Osteoblast (primary cell): ENCODE results near the gene SNX8. TPM values are rescaled to one million over a fixed set of nuclear protein-coding genes. Genes with fewer than 3 reads are reported as not detected.

Source experiments
- DNase-seq: peaks from one replicate; pipeline ENCODE4 v3.0.0; 2011; ENCODE audit warnings: low spot score, mixed read lengths; ENCODE audit not compliant: insufficient read length; ENCODE audit errors: missing footprints
- H2AFZ ChIP-seq: 2 replicates; pipeline ENCODE4 v1.6.0; 2011; ENCODE audit warnings: mild to moderate bottlenecking, low read length
- H3K27ac ChIP-seq: 2 replicates; pipeline ENCODE4 v1.5.1; 2011; ENCODE audit warnings: mild to moderate bottlenecking, low read depth, low read length, moderate library complexity
- H3K27me3 ChIP-seq: 2 replicates; pipeline ENCODE4 v1.6.0; 2012; ENCODE audit warnings: mild to moderate bottlenecking, control low read depth, inconsistent platforms, low read length, moderate library complexity; ENCODE audit not compliant: insufficient read depth
- H3K36me3 ChIP-seq: 2 replicates; pipeline ENCODE4 v1.5.1; 2011; ENCODE audit warnings: mild to moderate bottlenecking, low read length, control low read depth, moderate library complexity; ENCODE audit not compliant: insufficient read depth
- H3K4me1 ChIP-seq: 2 replicates; pipeline ENCODE4 v1.5.1; 2011; ENCODE audit warnings: mild to moderate bottlenecking, low read length, control low read depth, moderate library complexity; ENCODE audit not compliant: insufficient read depth
- H3K4me2 ChIP-seq: 2 replicates; pipeline ENCODE4 v1.6.0; 2011; ENCODE audit warnings: mild to moderate bottlenecking, low read length; ENCODE audit not compliant: insufficient read depth
- H3K4me3 ChIP-seq: fragments of 200-600 bp; sonication (generic); 3 replicates; pipeline ENCODE4 v1.5.1; 2012; ENCODE audit warnings: mild to moderate bottlenecking, low read length, inconsistent platforms; ENCODE audit not compliant: insufficient read depth
- H3K79me2 ChIP-seq: 2 replicates; pipeline ENCODE4 v1.6.0; 2012; ENCODE audit warnings: mild to moderate bottlenecking, low read length, control low read depth, inconsistent platforms; ENCODE audit not compliant: insufficient read depth
- H3K9me3 ChIP-seq: 2 replicates; pipeline ENCODE4 v1.5.1; 2011; ENCODE audit warnings: low read depth, low read length, control low read depth
- H4K20me1 ChIP-seq: 2 replicates; pipeline ENCODE4 v1.6.0; 2012; ENCODE audit warnings: mild to moderate bottlenecking, low read length, control low read depth; ENCODE audit not compliant: insufficient read depth
- total RNA-seq: library from RNA; depleted of rRNA; stranded (reverse); fragments of >200 nt; gene quantifications from 2 replicates; pipeline ENCODE4 v1.2.3, GENCODE V29; 2012
- TF ChIP-seq, protein P1 (sequence below): IDR thresholded peaks from 2 replicates; pipeline ENCODE4 v1.5.1; 2011; ENCODE audit warnings: mild to moderate bottlenecking, low read depth, low read length, moderate library complexity; ENCODE audit errors: extremely low read depth

The SNX8 gene, protein sequence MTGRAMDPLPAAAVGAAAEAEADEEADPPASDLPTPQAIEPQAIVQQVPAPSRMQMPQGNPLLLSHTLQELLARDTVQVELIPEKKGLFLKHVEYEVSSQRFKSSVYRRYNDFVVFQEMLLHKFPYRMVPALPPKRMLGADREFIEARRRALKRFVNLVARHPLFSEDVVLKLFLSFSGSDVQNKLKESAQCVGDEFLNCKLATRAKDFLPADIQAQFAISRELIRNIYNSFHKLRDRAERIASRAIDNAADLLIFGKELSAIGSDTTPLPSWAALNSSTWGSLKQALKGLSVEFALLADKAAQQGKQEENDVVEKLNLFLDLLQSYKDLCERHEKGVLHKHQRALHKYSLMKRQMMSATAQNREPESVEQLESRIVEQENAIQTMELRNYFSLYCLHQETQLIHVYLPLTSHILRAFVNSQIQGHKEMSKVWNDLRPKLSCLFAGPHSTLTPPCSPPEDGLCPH
- total RNA-seq: 16.3 and 25.0 TPM in 2 replicates

DNA sequence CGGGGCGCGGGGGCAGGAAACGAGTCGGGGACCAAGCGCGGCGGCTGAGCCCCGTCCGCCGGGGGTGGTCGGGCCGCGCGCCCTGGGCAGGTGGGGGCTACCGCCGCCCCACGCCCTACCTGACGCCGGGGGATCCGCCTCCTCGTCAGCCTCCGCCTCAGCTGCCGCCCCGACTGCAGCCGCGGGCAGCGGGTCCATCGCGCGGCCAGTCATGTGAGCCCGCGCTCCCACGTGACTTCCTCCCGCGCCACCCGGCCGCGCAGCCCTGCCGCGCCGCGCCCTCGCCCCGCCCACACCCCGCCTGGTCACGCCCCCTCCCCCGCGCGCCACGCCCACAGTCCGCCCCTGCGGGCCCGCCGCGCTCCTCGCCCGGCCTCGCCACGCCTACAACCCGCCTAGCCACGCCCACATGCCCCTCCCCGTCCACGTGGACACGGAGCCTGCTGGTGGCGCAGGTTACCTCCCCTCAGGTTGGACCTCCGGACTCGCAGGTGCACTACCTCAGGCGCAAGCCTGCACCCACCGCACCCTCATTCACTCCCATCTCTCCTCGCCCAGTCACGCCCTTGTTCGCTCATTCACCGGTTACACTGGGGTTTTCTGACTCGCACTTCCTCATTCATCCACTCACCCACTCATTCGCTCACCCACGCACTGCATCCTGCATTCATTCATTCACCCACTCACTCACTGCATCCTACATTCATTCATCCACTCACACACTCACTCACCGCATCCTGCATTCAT, at the start of gene SNX8:
SNX8 (minus strand) TSS at position 233 of the 747 bp plus-strand sequence; CDS start at position 213, 20 bp downstream.
- Histone ChIP-seq H3K27ac (peak within 1 kb of the TSS; percentile 50), H4K20me1 (no peaks in the 10 kb centered on the region)
- TF ChIP-seq, protein P1, sequence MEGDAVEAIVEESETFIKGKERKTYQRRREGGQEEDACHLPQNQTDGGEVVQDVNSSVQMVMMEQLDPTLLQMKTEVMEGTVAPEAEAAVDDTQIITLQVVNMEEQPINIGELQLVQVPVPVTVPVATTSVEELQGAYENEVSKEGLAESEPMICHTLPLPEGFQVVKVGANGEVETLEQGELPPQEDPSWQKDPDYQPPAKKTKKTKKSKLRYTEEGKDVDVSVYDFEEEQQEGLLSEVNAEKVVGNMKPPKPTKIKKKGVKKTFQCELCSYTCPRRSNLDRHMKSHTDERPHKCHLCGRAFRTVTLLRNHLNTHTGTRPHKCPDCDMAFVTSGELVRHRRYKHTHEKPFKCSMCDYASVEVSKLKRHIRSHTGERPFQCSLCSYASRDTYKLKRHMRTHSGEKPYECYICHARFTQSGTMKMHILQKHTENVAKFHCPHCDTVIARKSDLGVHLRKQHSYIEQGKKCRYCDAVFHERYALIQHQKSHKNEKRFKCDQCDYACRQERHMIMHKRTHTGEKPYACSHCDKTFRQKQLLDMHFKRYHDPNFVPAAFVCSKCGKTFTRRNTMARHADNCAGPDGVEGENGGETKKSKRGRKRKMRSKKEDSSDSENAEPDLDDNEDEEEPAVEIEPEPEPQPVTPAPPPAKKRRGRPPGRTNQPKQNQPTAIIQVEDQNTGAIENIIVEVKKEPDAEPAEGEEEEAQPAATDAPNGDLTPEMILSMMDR: no peak

DNA sequence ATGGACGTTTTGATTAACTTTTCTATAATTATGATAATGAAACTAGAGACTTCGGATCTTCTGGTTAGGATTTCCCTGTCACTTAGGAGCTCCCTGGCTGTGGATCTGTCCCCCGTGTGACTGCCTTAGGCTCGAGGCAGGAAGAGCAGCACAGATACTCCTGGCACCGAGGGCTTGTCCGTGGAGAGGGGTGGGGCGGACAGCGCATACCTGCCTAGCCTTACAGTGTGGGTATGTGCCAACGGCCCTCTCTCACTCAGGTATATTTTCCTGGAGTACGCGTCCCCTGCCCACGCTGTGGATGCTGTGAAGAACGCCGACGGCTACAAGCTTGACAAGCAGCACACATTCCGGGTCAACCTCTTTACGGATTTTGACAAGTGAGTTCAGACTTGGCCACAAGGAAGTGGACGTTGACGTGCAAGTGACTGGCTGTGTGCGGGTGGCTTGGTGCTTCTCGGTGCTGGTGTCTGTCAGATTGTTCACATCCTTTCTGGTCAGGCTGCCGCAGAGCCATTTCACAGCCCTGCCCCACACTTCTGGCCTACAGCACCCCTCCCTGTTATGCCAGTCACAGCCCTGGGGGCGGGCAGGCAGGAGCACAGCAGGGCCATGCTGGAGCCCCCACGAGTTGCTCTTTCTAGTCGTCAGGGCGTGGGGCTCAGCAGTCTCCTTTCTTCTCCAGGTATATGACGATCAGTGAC, 48.3 kb upstream of the SNX8 start:
- H3K4me3 ChIP-seq: no peak overlapping the region
- peaks cover 81% of the 10 kb centered on the region for H3K36me3 ChIP-seq
- H3K27me3 ChIP-seq: no peaks in the 10 kb centered on the region
- TF ChIP-seq, protein P1: no peak
- H4K20me1 ChIP-seq: peaks cover 41% of the 10 kb centered on the region
- H3K27ac ChIP-seq: no peak overlapping the region
- peaks cover 72% of the 10 kb centered on the region for H3K79me2 ChIP-seq
- no peak for DNase-seq
- H3K9me3 ChIP-seq: no peaks in the 10 kb centered on the region
- H2AFZ ChIP-seq: no peak overlapping the region
- no peak overlapping the region for H3K4me2 ChIP-seq
- H3K4me1 ChIP-seq: no peaks in the 10 kb centered on the region

More for the DNA sequence above, at the start of gene SNX8:
- peaks cover 44% of the 10 kb centered on the region for H3K79me2 ChIP-seq
- H3K9me3 ChIP-seq: no peaks in the 10 kb centered on the region
- peak within 1 kb of the TSS; percentile 78 for H2AFZ ChIP-seq
- no peaks in the 10 kb centered on the region for H3K36me3 ChIP-seq
- H3K4me3 ChIP-seq: peak within 1 kb of the TSS; percentile 78
- H3K27me3 ChIP-seq: no peaks in the 10 kb centered on the region
- H3K4me1 ChIP-seq: peaks cover 14% of the 10 kb centered on the region
- H3K4me2 ChIP-seq: peak within 1 kb of the TSS; percentile 86
- DNase-seq: peak; percentile 100

DNA sequence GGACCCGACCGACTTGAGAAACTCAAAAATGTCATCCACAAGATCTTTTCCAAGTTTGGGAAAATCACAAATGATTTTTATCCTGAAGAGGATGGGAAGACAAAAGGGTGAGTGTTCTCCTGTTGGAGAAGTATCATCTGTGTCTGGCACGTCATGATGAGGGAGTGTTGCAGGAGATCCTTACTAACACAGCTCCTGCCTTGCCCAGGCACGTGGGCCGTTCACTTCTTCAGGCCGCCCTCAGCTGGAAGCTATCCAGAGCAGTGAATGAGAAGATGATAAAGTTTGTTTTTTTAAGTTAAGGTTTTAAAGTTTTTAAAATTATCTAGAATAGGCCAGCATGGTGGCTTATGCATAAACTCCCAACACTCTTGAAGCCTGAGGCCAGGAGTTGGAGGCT, 46.6 kb upstream of the SNX8 start:
- Histone ChIP-seq H3K4me3 (no peak overlapping the region), H4K20me1 (peaks cover 56% of the 10 kb centered on the region), H3K4me1 (peaks cover 16% of the 10 kb centered on the region), H3K36me3 (peaks cover 80% of the 10 kb centered on the region), H3K27ac (no peak overlapping the region), H3K79me2 (peaks cover 83% of the 10 kb centered on the region), H3K4me2 (no peak overlapping the region), H3K9me3 (no peaks in the 10 kb centered on the region), H3K27me3 (no peaks in the 10 kb centered on the region), H2AFZ (no peak overlapping the region)
- peak; percentile 56 for DNase-seq
- TF ChIP-seq, protein P1: no peak
